ENCODE measurements around the gene SLC8A1. TPM values are rescaled to one million over a fixed set of nuclear protein-coding genes. Genes with fewer than 3 reads are reported as not detected.

Gene SLC8A1
- total and polyA plus RNA-seq, 12 donors: 0.54 to 128 (median 18.5) TPM

- WGBS, 4 donors: 68 to 83% (median 80%) methylated on average over 1 of the region's 1 CpG
- H3K36me3 ChIP-seq (replicated peaks in 1 of 2): no peaks in the 10 kb centered on the region
- no peaks in the 10 kb centered on the region for H3K27me3 ChIP-seq
- no peak overlapping the region for H3K27ac ChIP-seq
- TF ChIP-seq POLR2A (IDR thresholded peaks at IDR 0.05): no peak
- TF ChIP-seq, protein P1, sequence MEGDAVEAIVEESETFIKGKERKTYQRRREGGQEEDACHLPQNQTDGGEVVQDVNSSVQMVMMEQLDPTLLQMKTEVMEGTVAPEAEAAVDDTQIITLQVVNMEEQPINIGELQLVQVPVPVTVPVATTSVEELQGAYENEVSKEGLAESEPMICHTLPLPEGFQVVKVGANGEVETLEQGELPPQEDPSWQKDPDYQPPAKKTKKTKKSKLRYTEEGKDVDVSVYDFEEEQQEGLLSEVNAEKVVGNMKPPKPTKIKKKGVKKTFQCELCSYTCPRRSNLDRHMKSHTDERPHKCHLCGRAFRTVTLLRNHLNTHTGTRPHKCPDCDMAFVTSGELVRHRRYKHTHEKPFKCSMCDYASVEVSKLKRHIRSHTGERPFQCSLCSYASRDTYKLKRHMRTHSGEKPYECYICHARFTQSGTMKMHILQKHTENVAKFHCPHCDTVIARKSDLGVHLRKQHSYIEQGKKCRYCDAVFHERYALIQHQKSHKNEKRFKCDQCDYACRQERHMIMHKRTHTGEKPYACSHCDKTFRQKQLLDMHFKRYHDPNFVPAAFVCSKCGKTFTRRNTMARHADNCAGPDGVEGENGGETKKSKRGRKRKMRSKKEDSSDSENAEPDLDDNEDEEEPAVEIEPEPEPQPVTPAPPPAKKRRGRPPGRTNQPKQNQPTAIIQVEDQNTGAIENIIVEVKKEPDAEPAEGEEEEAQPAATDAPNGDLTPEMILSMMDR (IDR thresholded peaks at IDR 0.05): no peak
- no peak overlapping the region for H3K4me3 ChIP-seq
- DNase-seq: no peak
- intact Hi-C loops (cut with DNase I): no loop called here
- no peaks in the 10 kb centered on the region for H3K4me1 ChIP-seq (replicated peaks in 1 of 2)
- no peaks in the 10 kb centered on the region for H3K9me3 ChIP-seq (replicated peaks in 1 of 3)
Measured at GRCh38 chr2:40410695-40411094, 41.2 kb downstream of the SLC8A1 start.

- TF ChIP-seq POLR2A (IDR thresholded peaks at IDR 0.05): no peak
- TF ChIP-seq, protein P1 (IDR thresholded peaks at IDR 0.05): no peak
- Histone ChIP-seq H3K4me3 (no peak overlapping the region), H3K9me3 (replicated peaks in 1 of 3) (no peaks in the 10 kb centered on the region), H3K4me1 (replicated peaks in 1 of 2) (no peaks in the 10 kb centered on the region), H3K27me3 (no peaks in the 10 kb centered on the region), H3K36me3 (replicated peaks in 1 of 2) (no peaks in the 10 kb centered on the region), H3K27ac (no peak overlapping the region)
- DNase-seq: no peak
- 65 to 80% (median 76%) methylated on average over 2 of the region's 2 CpGs for WGBS, 4 donors
- intact Hi-C loops (cut with DNase I): no loop called here
Measured at GRCh38 chr2:40409734-40410133, 42.2 kb downstream of the SLC8A1 start.

DNA sequence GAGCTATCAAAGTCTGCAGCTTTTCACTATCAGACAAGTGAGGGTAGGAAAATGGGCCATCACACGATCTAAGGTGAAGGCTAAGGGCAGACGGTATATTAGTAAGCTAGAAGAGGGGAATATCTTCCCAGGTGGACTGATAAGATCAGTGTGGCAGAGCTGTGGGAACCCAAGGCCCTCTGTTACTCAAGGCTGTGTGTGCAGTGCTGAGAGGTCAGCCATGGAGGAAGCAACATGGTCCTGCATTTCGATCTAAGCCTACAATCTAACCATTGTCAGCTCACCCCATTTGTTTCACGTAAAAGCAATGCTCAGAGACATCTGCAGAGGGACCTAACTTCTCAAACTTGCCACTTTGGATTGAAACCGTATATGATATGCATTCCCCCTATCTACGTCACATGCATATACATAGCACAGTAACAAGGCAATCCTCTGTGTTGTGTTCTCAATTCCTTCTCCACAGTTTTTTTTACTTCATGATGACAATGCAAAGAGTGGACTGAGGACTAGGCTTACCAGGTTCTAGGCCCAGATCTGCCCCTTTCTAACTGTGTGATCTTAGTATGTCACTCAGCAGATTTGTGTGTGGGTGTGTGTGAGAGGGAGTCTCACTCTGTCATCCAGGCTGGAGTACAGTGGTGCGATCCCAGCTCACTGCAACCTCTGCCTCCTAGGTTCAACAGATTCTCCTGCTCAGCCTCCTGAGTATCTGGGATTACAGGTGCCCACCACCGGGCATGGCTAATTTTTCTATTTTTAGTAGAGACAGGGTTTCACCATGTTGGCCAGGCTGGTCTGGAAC is 45.2 kb downstream of the SLC8A1 start:
- Histone ChIP-seq H3K4me3 (no peak overlapping the region), H3K4me1 (replicated peaks in 1 of 2) (peaks cover 0 to 5% of the 10 kb centered on the region in 2 donors), H3K36me3 (replicated peaks in 1 of 2) (no peaks in the 10 kb centered on the region), H3K27ac (no peak overlapping the region), H3K9me3 (replicated peaks in 1 of 3) (no peaks in the 10 kb centered on the region), H3K27me3 (no peaks in the 10 kb centered on the region)
- WGBS, 4 donors: 76 to 83% (median 80%) methylated on average over 8 of the region's 8 CpGs
- no peak for DNase-seq
- TF ChIP-seq POLR2A (IDR thresholded peaks at IDR 0.05): no peak
- TF ChIP-seq, protein P1 (IDR thresholded peaks at IDR 0.05): no peak
- intact Hi-C loops (cut with DNase I): no loop called here

- intact Hi-C loops (cut with DNase I): no loop called here
- no peaks in the 10 kb centered on the region for H3K27me3 ChIP-seq
- no peak overlapping the region for H3K4me3 ChIP-seq
- no peak for DNase-seq
- no peaks in the 10 kb centered on the region for H3K36me3 ChIP-seq (replicated peaks in 1 of 2)
- no peak overlapping the region for H3K27ac ChIP-seq
- no peaks in the 10 kb centered on the region for H3K9me3 ChIP-seq (replicated peaks in 1 of 3)
- H3K4me1 ChIP-seq (replicated peaks in 1 of 2): peaks cover 0 to 5% of the 10 kb centered on the region in 2 donors
- 89 to 97% (median 93%) methylated on average over 3 of the region's 3 CpGs for WGBS, 4 donors
- no peak for TF ChIP-seq POLR2A (IDR thresholded peaks at IDR 0.05)
- TF ChIP-seq, protein P1 (IDR thresholded peaks at IDR 0.05): no peak
Measured at GRCh38 chr2:40405465-40405864, 46.4 kb downstream of the SLC8A1 start.

Measured in adrenal gland (tissue), 12 donors.